Measurements from ENCODE around the gene TRIM6.
"Not testable (repeated sequence)": the region's sequence is repeated elsewhere in the genome, so short reads cannot be mapped to it uniquely, and the experiment has no call there.

TRIM6 gene

DNA sequence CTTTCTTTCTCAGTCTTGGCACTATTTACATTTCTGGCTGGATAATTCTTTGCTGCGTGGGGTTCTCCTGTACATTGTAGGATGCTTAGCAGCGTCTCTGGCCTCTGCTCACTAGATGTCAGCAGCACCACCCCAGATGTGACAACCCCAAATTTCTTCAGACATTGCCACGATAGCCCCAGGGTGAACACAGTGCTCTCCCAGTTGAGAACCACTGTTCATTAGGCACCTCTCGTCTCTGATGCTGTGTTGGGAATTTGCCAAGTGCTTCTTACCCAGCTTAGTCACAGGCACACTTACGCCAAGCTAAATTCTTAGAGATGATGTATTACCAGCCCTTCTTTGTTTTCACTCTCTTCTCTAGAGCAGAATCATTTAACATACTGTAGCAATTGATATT is 9.4 kb downstream of the TRIM6 start:
- DNase-seq: peak; percentile 9

DNA sequence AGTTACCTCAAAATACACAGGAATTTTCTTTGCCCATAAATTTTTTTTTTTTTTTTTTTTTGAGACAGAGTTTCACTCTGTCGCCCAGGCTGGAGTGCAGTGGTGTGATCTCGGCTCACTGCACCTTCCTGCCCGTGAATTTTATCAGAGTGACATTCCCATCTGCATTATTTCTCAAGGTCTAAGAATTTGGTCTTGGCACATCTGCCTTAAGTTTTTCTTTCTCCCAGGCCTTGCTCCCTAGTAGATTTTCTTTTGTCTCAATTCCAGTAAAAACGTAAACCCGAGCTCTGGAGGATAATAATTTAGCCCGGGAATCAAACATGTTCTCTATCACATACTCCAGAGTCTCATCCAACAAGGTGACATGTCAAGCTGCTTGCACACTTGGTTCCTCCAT is 12.4 kb downstream of the TRIM6 start:
- no peak for DNase-seq

DNA sequence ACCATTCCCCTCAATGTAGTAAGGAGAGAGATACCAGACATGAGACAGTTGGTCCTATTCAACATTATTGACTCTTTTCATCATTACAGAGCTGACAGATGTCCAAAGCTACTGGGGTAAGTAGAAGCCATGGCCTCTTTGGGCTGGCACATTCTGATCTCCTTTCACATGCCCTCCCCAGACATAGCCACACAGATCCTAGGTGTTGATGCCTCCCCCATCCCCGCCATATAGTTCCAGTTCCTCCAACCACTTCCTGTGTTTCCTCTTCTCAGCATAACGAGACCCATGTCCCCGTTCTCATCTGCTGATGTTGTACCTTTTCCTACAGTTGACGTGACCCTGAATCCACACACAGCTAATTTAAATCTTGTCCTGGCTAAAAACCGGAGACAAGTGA is 14.0 kb downstream of the TRIM6 start:
- DNase-seq: no peak

DNA sequence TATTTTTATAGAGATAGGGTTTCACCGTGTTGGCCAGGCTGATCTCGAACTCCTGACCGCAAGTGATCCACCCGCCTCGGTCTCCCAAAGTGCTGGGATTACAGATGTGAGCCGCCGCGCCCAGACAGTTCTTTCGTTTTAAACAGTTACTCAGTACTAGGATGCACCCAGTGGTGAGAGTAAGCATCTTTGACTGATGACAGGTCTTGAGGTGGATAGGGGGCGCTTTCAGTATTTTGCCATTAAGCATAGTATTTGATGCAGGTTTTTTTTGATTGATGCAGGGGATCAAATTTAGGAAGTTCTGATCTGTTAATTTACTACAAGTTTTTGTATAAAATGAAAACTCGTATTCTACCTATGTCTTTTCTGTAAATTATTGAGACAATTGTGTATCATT is 15.2 kb downstream of the TRIM6 start:
- no peak for DNase-seq

- no peak for DNase-seq
These were observed 22.4 kb downstream of the TRIM6 start for GRCh38 chr11:5618807-5619206.

GRCh38 chr11:5620651-5621521 is 24.4 kb downstream of the TRIM6 start:
- peak; percentile 31 for DNase-seq

GRCh38 chr11:5621580-5621979 is 25.1 kb downstream of the TRIM6 start:
- no peak for DNase-seq

DNA sequence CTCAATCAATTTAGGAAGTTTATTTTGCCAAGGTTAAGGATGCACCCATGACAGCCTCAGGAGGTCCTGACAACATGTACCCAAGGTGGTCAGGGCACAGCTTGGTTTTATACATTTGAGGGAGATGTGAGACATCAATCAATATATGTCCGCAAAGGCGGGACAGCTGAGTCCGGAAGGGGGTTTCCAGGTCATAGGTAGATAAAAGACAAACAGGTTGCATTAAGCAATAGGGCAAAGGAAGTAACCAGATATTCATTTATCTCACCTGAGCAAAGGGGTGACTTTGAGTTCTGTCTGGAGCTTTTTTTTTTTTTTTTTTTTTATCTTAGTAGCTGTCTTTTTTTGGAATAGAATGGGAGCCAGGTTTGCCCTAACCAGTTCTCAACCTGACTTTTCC is 26.4 kb downstream of the TRIM6 start:
- no peak for DNase-seq

GRCh38 chr11:5624489-5625279 is 28.2 kb downstream of the TRIM6 start, which contains the start of gene TRIM34:
Gene TRIM34, plus strand, starts transcription at chr11:5625001. Its CDS starts 7,331 bp downstream, at chr11:5632332.
- DNase-seq: no peak

DNA sequence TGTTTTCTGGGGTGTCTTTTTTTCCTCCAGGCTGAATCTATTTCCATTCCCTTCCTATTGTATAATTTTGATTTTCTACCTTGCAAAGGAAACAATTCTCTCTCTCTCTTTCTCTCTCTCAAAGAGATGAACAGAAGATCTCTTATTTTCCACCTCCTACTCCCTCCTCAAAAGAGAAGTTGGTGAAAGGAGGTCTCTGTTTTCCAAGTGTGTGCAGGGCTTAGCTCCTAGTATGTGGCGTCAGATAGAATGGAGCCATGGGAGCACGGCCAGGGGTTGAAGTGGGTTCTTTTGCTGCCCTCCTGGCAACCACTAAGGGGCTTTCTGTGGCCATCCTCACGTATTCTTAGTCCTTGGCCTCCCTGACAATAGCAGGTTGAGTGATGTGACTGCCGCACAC is 28.8 kb downstream of the TRIM6 start:
- DNase-seq: no peak

DNA sequence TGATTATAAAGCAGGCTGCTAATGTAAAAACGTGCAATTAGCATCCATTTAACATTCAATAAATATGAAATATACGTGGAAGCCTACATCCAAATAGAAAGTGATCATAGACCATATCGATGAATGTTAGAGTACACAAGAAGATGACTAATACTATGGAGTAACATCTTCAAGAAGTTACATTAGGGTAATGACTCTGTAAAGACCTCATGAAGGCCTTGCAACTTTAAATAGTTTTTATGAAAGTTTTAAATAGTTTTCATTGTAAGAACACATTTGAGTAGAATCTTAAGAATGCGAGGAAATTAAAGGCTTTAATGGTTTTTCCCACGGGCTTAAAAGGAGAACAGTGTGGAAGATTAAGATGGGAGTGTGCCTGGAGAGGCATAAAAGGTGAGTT is 29.8 kb downstream of the TRIM6 start:
- DNase-seq: no peak

DNA sequence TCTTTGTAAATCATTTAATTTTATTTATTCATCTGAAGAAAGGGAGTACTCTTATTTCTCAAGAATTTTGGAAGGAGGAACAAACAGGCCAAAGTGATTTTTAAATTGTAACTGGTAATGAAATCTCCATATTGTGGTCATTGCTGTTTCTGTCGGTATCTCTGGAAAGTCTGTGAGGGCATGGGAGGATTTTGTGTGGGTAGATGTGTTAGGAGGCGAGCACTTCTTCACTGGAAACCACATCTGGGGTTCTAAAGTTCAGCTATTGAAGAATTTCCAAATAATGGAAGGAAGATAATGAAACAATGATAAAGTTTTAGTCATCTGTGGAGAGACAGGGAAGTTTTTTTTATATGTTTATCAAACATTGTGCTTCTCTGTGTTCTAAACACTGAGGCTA is 35.0 kb downstream of the TRIM6 start:
- DNase-seq: no peak

GRCh38 chr11:5631969-5632635 is 35.7 kb downstream of the TRIM6 start:
- no peak for DNase-seq

DNA sequence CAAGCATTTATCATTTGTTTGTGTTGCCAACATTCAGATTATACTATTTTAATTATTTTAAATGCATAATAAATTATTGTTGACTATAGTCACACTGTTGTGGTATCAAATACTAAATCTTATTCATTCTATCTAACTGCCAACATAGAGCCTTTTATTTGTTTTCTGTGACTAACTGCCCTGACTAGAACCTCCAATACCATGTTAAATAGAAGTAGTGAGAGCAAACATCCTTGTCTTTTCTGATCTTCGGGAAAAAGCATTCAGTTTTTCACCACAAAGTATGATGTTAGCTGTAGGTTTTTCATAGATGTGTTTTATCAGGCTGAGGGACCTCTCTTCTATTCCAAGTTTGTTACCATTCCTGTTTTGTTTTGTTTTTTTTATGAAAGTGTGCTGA is 43.5 kb downstream of the TRIM6 start:
- DNase-seq: no peak

DNA sequence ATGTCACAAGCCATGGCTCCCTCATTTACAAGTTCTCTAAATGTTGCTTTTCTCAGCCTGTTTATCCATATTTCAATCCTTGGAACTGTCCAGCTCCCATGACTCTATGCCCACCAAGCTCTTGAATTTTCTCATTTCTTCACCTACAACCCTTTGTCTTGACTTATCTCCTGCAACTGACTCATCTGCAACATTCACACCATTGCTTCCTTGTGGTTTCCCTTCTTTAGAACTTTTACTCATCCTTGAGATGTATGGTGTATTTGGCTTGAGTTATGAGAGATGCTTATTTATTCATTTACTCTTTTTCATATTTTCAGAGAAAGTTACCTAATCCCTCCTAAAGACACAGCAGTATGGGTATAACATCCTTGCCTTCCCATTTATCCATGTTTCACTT is 47.1 kb downstream of the TRIM6 start:
- DNase-seq: no peak

GRCh38 chr11:5646139-5646538 is 49.7 kb downstream of the TRIM6 start:
- no peak for DNase-seq

DNA sequence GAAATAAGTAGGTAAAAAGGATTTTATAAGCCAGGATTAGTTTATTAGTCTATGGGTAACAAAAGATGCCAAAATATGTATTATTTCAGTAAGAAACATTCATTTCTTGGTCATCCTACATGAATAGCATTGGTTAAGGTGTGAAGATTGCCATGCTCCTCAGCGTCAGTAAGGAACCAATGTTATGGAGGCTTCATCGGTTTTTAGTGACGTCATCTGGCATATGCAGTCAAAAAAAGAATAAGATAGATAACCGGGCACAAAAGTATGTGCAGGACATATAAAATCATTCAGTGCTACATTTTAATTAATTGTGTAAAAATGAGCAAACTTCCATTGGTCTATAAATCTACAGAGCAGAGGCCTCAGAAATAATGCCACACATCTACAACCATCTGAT is 59.0 kb downstream of the TRIM6 start:
- no peak for DNase-seq

GRCh38 chr11:5656956-5657355 is 60.5 kb downstream of the TRIM6 start:
- not testable (repeated sequence) for DNase-seq

GRCh38 chr11:5658318-5658717 is 61.9 kb downstream of the TRIM6 start:
- DNase-seq: no peak
